Left colon (tissue), 2 donors: ENCODE results near the gene FBXO42. TPM values are rescaled to one million over a fixed set of nuclear protein-coding genes. Genes with fewer than 3 reads are reported as not detected.
"Not testable (repeated sequence)": the region's sequence is repeated elsewhere in the genome, so short reads cannot be mapped to it uniquely, and the experiment has no call there.

ENCODE experiments used
- ATAC-seq: fragments of 200-7000 bp; cut with Tn5 transposase; one replicate; pipeline ENCODE4 v1.9.1; 2020; ENCODE audit warnings: mild to moderate bottlenecking, moderate library complexity
- DNase-seq, 2 donors: peaks; one replicate each; pipeline ENCODE4 v3.0.0-alpha.2; 2020
- intact Hi-C, 2 donors: fragments of 100-400 bp; cut with DNase I in 1 of 2; cut with micrococcal nuclease in 1 of 2; formaldehyde crosslinking; loops; one replicate each; pipeline versions ENCODE4 v1.11.2 to v1.14.0; 2022; cut with DNase I, micrococcal nuclease
- total RNA-seq, 2 donors: library from RNA; stranded (reverse); fragmentation: NEBNext Ultra II Directional; extraction: Animal tissue kit (Norgen Biotek cat#: 25700); gene quantifications; one replicate each; pipeline ENCODE4 v1.2.1, GENCODE V29; 2021
- donor health status: DM: no; HTN: no; CAD: no.
- donor health status: DM: yes; HTN: yes; CAD: no.

Gene FBXO42
- total RNA-seq, 2 donors from 2014 or later: 13.4 to 14.8 TPM

- intact Hi-C loops: no loop called here
- no peak for DNase-seq
- no peak for ATAC-seq
These were observed 66.2 kb downstream of the FBXO42 start for GRCh38 chr1:16286122-16286521.

GRCh38 chr1:16281765-16282164, 70.5 kb downstream of the FBXO42 start:
- ATAC-seq: no peak
- DNase-seq: no peak
- intact Hi-C loops: no loop called here

- no peak for ATAC-seq
These were observed 73.1 kb downstream of the FBXO42 start for GRCh38 chr1:16279186-16279585.

GRCh38 chr1:16276302-16277030, 75.8 kb downstream of the FBXO42 start:
- intact Hi-C loops: no loop called here
- DNase-seq (no peak), ATAC-seq (peak; percentile 78)

More at GRCh38 chr1:16279186-16279585, 73.1 kb downstream of the FBXO42 start:
- intact Hi-C loops: no loop called here
- DNase-seq: no peak

GRCh38 chr1:16275591-16275990, 76.7 kb downstream of the FBXO42 start:
- intact Hi-C loops: no loop called here
- DNase-seq: no peak
- ATAC-seq: no peak

- no peak for ATAC-seq
- DNase-seq: no peak
- intact Hi-C loops: no loop called here
These were observed 84.5 kb downstream of the FBXO42 start for GRCh38 chr1:16267690-16268180.

- ATAC-seq: no peak
- intact Hi-C loops: no loop called here
- DNase-seq: no peak
These were observed 85.7 kb downstream of the FBXO42 start for GRCh38 chr1:16266411-16267118.

- ATAC-seq (no peak), DNase-seq (no peak)
- intact Hi-C loops: no loop called here
These were observed 90.2 kb downstream of the FBXO42 start for GRCh38 chr1:16262067-16262466.

GRCh38 chr1:16260814-16261213, 91.5 kb downstream of the FBXO42 start:
- intact Hi-C loops: no loop called here
- DNase-seq: no peak
- ATAC-seq: no peak

GRCh38 chr1:16258591-16259135, 93.6 kb downstream of the FBXO42 start:
- intact Hi-C loops: no loop called here
- DNase-seq (no peak), ATAC-seq (no peak)

- intact Hi-C loops: no loop called here
- no peak for ATAC-seq
- DNase-seq: no peak
These were observed 94.3 kb downstream of the FBXO42 start for GRCh38 chr1:16257968-16258367.

GRCh38 chr1:16257556-16257955, 94.7 kb downstream of the FBXO42 start:
- intact Hi-C loops, ATAC-seq, DNase-seq: not testable (repeated sequence)

- ATAC-seq: no peak
- DNase-seq: no peak
- intact Hi-C loops: no loop called here
These were observed 95.8 kb downstream of the FBXO42 start for GRCh38 chr1:16256478-16256877.

GRCh38 chr1:16254263-16254928, 97.9 kb downstream of the FBXO42 start:
- intact Hi-C loops: no loop called here
- ATAC-seq (no peak), DNase-seq (no peak)

- no peak for ATAC-seq
- no peak for DNase-seq
- intact Hi-C loops: no loop called here
These were observed 98.9 kb downstream of the FBXO42 start for GRCh38 chr1:16253332-16253922.

- no peak for ATAC-seq
- intact Hi-C loops: no loop called here
- DNase-seq: no peak
These were observed 99.4 kb downstream of the FBXO42 start for GRCh38 chr1:16252912-16253311.

- intact Hi-C loops: no loop called here
- ATAC-seq (no peak), DNase-seq (no peak)
These were observed 100.9 kb downstream of the FBXO42 start for GRCh38 chr1:16251381-16251780.

- ATAC-seq (no peak), DNase-seq (no peak)
- intact Hi-C loops: no loop called here
These were observed 101.6 kb downstream of the FBXO42 start for GRCh38 chr1:16250524-16251251.
